GM12865 (cell line): ENCODE measurements around the gene FIGNL2.

Experiments used
- DNase-seq: peaks from one replicate; pipeline ENCODE4 v3.0.0; 2010; ENCODE audit warnings: low read depth
- H3K4me3 ChIP-seq: 2 replicates; pipeline ENCODE4 v1.5.1; 2011; ENCODE audit warnings: mild to moderate bottlenecking, low read depth, low read length, control low read depth
- CTCF ChIP-seq: IDR thresholded peaks from 2 replicates; pipeline ENCODE4 v1.5.1; 2011; ENCODE audit warnings: low read length, control low read depth, low read depth, inconsistent platforms; ENCODE audit not compliant: insufficient read depth; ENCODE audit errors: missing control alignments

FIGNL2 gene

GRCh38 chr12:51848841-51849735 lies 570 bp upstream of the FIGNL2 start:
- H3K4me3 ChIP-seq, result no peak overlapping the region
- no peak for DNase-seq
- TF ChIP-seq CTCF, result no peak

GRCh38 chr12:51847643-51848325 lies 734 bp downstream of the FIGNL2 start:
- TF ChIP-seq CTCF, result no peak
- DNase-seq, result no peak
- H3K4me3 ChIP-seq, result no peak overlapping the region

- no peak overlapping the region for H3K4me3 ChIP-seq
- DNase-seq, result no peak
- TF ChIP-seq CTCF, result no peak
Measured at GRCh38 chr12:51846911-51847642, 1.4 kb downstream of the FIGNL2 start.

- no peak for TF ChIP-seq CTCF
- H3K4me3 ChIP-seq, result no peak overlapping the region
- no peak for DNase-seq
Measured at GRCh38 chr12:51846271-51846691, 2.2 kb downstream of the FIGNL2 start.

GRCh38 chr12:51845482-51845881 lies 3.0 kb downstream of the FIGNL2 start:
- no peak for DNase-seq
- no peak for TF ChIP-seq CTCF
- no peak overlapping the region for H3K4me3 ChIP-seq

GRCh38 chr12:51844854-51845253 lies 3.7 kb downstream of the FIGNL2 start:
- DNase-seq, result no peak
- H3K4me3 ChIP-seq, result no peak overlapping the region
- TF ChIP-seq CTCF, result no peak
